Retinal pigment epithelial cell (primary cell): ENCODE measurements around the gene LRP5.
A peak's percentile ranks its signal among the peaks of the same experiment; 100 is the strongest.

Source experiments
- DNase-seq: peaks from one replicate; pipeline ENCODE4 v3.0.0-alpha.2; 2010; ENCODE audit warnings: low read depth
- H3K4me3 ChIP-seq: 2 replicates; pipeline ENCODE4 v1.5.1; 2011; ENCODE audit warnings: mild to moderate bottlenecking, low read length, control low read depth, moderate library complexity
- CTCF ChIP-seq: conservative IDR thresholded peaks from 2 replicates; pipeline ENCODE4 v1.5.1; 2011; ENCODE audit warnings: low read depth, low read length, control low read depth, inconsistent platforms

The LRP5 gene

GRCh38 chr11:68481579-68482240 lies 169.3 kb downstream of the LRP5 start:
- no peak for TF ChIP-seq CTCF
- no peak for DNase-seq
- H3K4me3 ChIP-seq, result no peak overlapping the region

- H3K4me3 ChIP-seq, result no peak overlapping the region
- no peak for DNase-seq
- no peak for TF ChIP-seq CTCF
These were observed 176.2 kb downstream of the LRP5 start for GRCh38 chr11:68488623-68489022.

- no peak for TF ChIP-seq CTCF
- no peak for DNase-seq
- no peak overlapping the region for H3K4me3 ChIP-seq
These were observed 182.9 kb downstream of the LRP5 start for GRCh38 chr11:68495220-68495729.

- TF ChIP-seq CTCF, result no peak
- no peak for DNase-seq
- no peak overlapping the region for H3K4me3 ChIP-seq
These were observed 183.5 kb downstream of the LRP5 start for GRCh38 chr11:68495872-68496271.

GRCh38 chr11:68497761-68498160 lies 185.4 kb downstream of the LRP5 start:
- DNase-seq, result no peak
- no peak overlapping the region for H3K4me3 ChIP-seq
- no peak for TF ChIP-seq CTCF

GRCh38 chr11:68498321-68498720 lies 185.9 kb downstream of the LRP5 start:
- peak; percentile 38 for DNase-seq
- no peak overlapping the region for H3K4me3 ChIP-seq
- no peak for TF ChIP-seq CTCF
